Measurements from ENCODE around the gene HOXC13. TPM values are rescaled to one million over a fixed set of nuclear protein-coding genes. Genes with fewer than 3 reads are reported as not detected.

Gene HOXC13
- total RNA-seq, 1 experiment from 2014 or later, result 0.09 TPM

GRCh38 chr12:53981634-53982565, 43.3 kb downstream of the HOXC13 start (continued):
- TF ChIP-seq CTCF (IDR thresholded peaks at IDR 0.05), result no peak

GRCh38 chr12:53982648-53983567, 44.3 kb downstream of the HOXC13 start:
- DNase-seq (ENCODE audit: low spot score), result no peak
- Mint-ChIP-seq H3K27me3 (ENCODE audit: low read depth) (peaks cover 100% of the 10 kb centered on the region), H3K36me3 (no peaks in the 10 kb centered on the region), H3K27ac (no peak overlapping the region), H3K9me3 (no peaks in the 10 kb centered on the region), H3K4me1 (peaks cover 30% of the 10 kb centered on the region), H3K4me3 (no peak overlapping the region)
- CTCF ChIA-PET, result interaction anchor here (0.6 to 1.3 kb wide), 2 partner anchors 135 to 218 kb away, joined by 3 read pairs; no protein-coding TSS in a partner anchor
- POLR2A ChIA-PET, result no interaction called here
- ATAC-seq, result no peak
- TF ChIP-seq CTCF (IDR thresholded peaks at IDR 0.05), result 0 out of 2 replicates have a peak, but pooled peaks have one; percentile 7
- TF ChIP-seq IRF1 (CRISPR knock-in tag; IDR thresholded peaks at IDR 0.05), result no peak
- TF ChIP-seq PREB (CRISPR knock-in tag; IDR thresholded peaks at IDR 0.05; ENCODE audit: borderline replicate concordance), result no peak
- TF ChIP-seq ZMAT4 (CRISPR knock-in tag; IDR thresholded peaks at IDR 0.05), result no peak

- no peak for TF ChIP-seq ZNF425 (CRISPR knock-in tag; conservative IDR thresholded peaks at IDR 0.05)
- no peak for TF ChIP-seq E2F4 (CRISPR knock-in tag; IDR thresholded peaks at IDR 0.05; ENCODE audit: borderline replicate concordance, low read depth)
- TF ChIP-seq RORB (CRISPR knock-in tag; IDR thresholded peaks at IDR 0.05), result no peak
- TF ChIP-seq ZNF138 (CRISPR knock-in tag; conservative IDR thresholded peaks at IDR 0.05), result no peak
- no peak for TF ChIP-seq ATF1 (CRISPR knock-in tag; IDR thresholded peaks at IDR 0.05)
- no peak; the same call in 1 of the 2 replicates for TF ChIP-seq SOX15 (CRISPR knock-in tag; IDR thresholded peaks at IDR 0.05)
- no peak for TF ChIP-seq EMX1 (CRISPR knock-in tag; IDR thresholded peaks at IDR 0.05)
- TF ChIP-seq ZNF317 (CRISPR knock-in tag; IDR thresholded peaks at IDR 0.05; ENCODE audit: borderline replicate concordance, low read depth), result no peak
- no peak for TF ChIP-seq ZNF396 (CRISPR knock-in tag; IDR thresholded peaks at IDR 0.05; ENCODE audit: borderline replicate concordance)
- TF ChIP-seq OVOL2 (CRISPR knock-in tag; IDR thresholded peaks at IDR 0.05; ENCODE audit: borderline replicate concordance), result no peak
- no peak for TF ChIP-seq USF1 (CRISPR knock-in tag; IDR thresholded peaks at IDR 0.05)
- TF ChIP-seq NFATC4 (CRISPR knock-in tag; IDR thresholded peaks at IDR 0.05), result no peak
- Mint-ChIP-seq H3K9me3 (no peaks in the 10 kb centered on the region), H3K4me1 (peaks cover 26% of the 10 kb centered on the region), H3K27me3 (ENCODE audit: low read depth) (peaks cover 100% of the 10 kb centered on the region), H3K4me3 (no peak overlapping the region), H3K36me3 (no peaks in the 10 kb centered on the region), H3K27ac (no peak overlapping the region)
- POLR2A ChIA-PET, result no interaction called here
- CTCF ChIA-PET, result interaction anchor here (0.6 to 3.1 kb wide), 6 partner anchors 14 to 224 kb away, joined by 3 to 43 read pairs (median 15); partner anchors contain the start of genes HOXC5 and HOXC8
- ATAC-seq (no peak), DNase-seq (ENCODE audit: low spot score) (no peak)
Observed at GRCh38 chr12:53983568-53983949, 44.9 kb downstream of the HOXC13 start.
